C4-2B (cell line): Measurements from ENCODE around the gene PRSS53.

Experiments
- ZFX ChIP-seq: fragments of 450-650 bp; IDR thresholded peaks from 2 replicates; pipeline ENCODE4 v1.6.1; 2017
- TF ChIP-seq, protein P1 (sequence below): fragments of 450-650 bp; conservative IDR thresholded peaks from 2 replicates; pipeline ENCODE4 v1.5.1; 2017; ENCODE audit warnings: mild to moderate bottlenecking

DNA sequence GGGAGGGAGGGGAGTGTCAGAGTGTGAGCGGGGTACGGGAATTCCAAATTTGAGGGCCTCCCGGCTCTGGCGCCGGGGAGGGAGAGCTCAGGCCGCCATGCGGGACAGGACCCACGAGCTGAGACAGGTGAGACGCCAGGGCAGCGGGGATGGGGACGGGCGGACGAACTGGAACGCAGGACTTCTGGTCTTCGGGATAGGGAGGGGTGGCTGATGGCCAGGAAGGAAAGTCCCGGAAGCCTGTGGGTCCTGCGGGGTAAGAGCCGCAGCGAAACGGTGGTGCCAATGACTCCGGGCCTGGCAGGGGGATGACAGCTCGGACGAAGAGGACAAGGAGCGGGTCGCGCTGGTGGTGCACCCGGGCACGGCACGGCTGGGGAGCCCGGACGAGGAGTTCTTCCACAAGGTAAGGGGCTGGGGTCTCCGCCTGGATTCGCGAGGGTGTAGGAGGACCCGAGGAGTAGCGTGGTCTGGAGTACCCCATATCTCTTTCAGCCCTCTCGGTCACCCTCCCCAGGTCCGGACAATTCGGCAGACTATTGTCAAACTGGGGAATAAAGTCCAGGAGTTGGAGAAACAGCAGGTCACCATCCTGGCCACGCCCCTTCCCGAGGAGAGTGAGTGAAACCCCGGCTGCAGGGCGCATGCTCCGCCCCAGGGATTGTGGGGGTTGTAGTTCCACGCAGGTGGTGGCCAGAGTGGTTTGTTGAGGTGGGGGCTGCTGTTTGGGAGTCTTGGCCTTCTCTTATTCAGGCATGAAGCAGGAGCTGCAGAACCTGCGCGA is 54.8 kb downstream of the PRSS53 start:
- no peak for TF ChIP-seq ZFX
- TF ChIP-seq, protein P1, sequence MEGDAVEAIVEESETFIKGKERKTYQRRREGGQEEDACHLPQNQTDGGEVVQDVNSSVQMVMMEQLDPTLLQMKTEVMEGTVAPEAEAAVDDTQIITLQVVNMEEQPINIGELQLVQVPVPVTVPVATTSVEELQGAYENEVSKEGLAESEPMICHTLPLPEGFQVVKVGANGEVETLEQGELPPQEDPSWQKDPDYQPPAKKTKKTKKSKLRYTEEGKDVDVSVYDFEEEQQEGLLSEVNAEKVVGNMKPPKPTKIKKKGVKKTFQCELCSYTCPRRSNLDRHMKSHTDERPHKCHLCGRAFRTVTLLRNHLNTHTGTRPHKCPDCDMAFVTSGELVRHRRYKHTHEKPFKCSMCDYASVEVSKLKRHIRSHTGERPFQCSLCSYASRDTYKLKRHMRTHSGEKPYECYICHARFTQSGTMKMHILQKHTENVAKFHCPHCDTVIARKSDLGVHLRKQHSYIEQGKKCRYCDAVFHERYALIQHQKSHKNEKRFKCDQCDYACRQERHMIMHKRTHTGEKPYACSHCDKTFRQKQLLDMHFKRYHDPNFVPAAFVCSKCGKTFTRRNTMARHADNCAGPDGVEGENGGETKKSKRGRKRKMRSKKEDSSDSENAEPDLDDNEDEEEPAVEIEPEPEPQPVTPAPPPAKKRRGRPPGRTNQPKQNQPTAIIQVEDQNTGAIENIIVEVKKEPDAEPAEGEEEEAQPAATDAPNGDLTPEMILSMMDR, result no peak
